IMR-90 (cell line): Measurements from ENCODE around the gene OVCA2. TPM values are rescaled to one million over a fixed set of nuclear protein-coding genes. Genes with fewer than 3 reads are reported as not detected.

Source experiments
- ATAC-seq: fragments of 200-7000 bp; cut with Tn5 transposase; 2 replicates; pipeline ENCODE4 v1.9.1; 2020; ENCODE audit warnings: low read depth, mild to moderate bottlenecking, moderate library complexity
- BruUV-seq: library from RNA; stranded (reverse); fragments of 400-500 nt; replicated peaks from 2 replicates; lab custom pipeline; 2021; lab: Mats Ljungman, UMichigan
- CTCF ChIA-PET: fragments of 300-600 bp; formaldehyde crosslinking; extraction: SDS; loops from one replicate; lab custom pipeline; 2021; ENCODE audit warnings: antibody characterized with exemption; lab: Yijun Ruan, JAX
- POLR2A ChIA-PET: fragments of 300-600 bp; sonication (Branson Sonifier 250); formaldehyde crosslinking; loops from one replicate; lab custom pipeline; 2022; ENCODE audit warnings: antibody characterized with exemption; ENCODE audit not compliant: unreplicated experiment; lab: Charles Lee
- DNase-seq: peaks from one replicate; pipeline ENCODE4 v3.0.0; 2013
- H2AFZ ChIP-seq: replicated peaks from 2 replicates; pipeline ENCODE3; 2013; ENCODE audit warnings: low read length, mild to moderate bottlenecking; ENCODE audit not compliant: poor library complexity
- H2AK5ac ChIP-seq: 2 replicates; pipeline ENCODE4 v1.6.1; 2013; ENCODE audit warnings: low read depth, low read length, inconsistent platforms
- H2AK9ac ChIP-seq: replicated peaks from 2 replicates; pipeline ENCODE3; 2013; ENCODE audit warnings: mild to moderate bottlenecking, low read depth, low read length, moderate library complexity; ENCODE audit not compliant: poor library complexity
- H2BK120ac ChIP-seq: 2 replicates; pipeline ENCODE4 v1.6.1; 2013; ENCODE audit warnings: low read depth, low read length, inconsistent platforms
- H2BK15ac ChIP-seq: 3 replicates; pipeline ENCODE4 v1.6.1; 2013; ENCODE audit warnings: low read depth, low read length, inconsistent platforms
- H2BK20ac ChIP-seq: 2 replicates; pipeline ENCODE4 v1.6.1; 2013; ENCODE audit warnings: low read depth, mild to moderate bottlenecking, inconsistent platforms, low read length, moderate library complexity
- H2BK5ac ChIP-seq: 2 replicates; pipeline ENCODE4 v1.6.1; 2013; ENCODE audit warnings: mild to moderate bottlenecking, low read depth, low read length, inconsistent platforms; ENCODE audit not compliant: poor library complexity, severe bottlenecking
- H3K14ac ChIP-seq: replicated peaks from 2 replicates; pipeline ENCODE4 v1.6.1; 2013; ENCODE audit warnings: low read depth, low read length, inconsistent platforms
- H3K18ac ChIP-seq: 2 replicates; pipeline ENCODE4 v1.6.1; 2013; ENCODE audit warnings: low read depth, low read length, control low read depth
- H3K23ac ChIP-seq: 2 replicates; pipeline ENCODE4 v1.6.1; 2013; ENCODE audit warnings: low read depth, low read length, inconsistent platforms
- H3K27ac ChIP-seq: 2 replicates; pipeline ENCODE4 v1.5.1; 2013; ENCODE audit warnings: mild to moderate bottlenecking, control low read depth, low read length; ENCODE audit not compliant: insufficient read depth
- H3K27me3 ChIP-seq: 2 replicates; pipeline ENCODE4 v1.6.1; 2013; ENCODE audit warnings: low read length; ENCODE audit not compliant: control insufficient read depth, insufficient read depth
- H3K36me3 ChIP-seq: 2 replicates; pipeline ENCODE4 v1.6.1; 2013; ENCODE audit warnings: low read length, mixed read lengths; ENCODE audit not compliant: control insufficient read depth, insufficient read depth
- H3K4ac ChIP-seq: 2 replicates; pipeline ENCODE4 v1.6.1; 2013; ENCODE audit warnings: low read depth, low read length, inconsistent platforms
- H3K4me1 ChIP-seq: 2 replicates; pipeline ENCODE4 v1.6.1; 2013; ENCODE audit warnings: low read length, mixed read lengths; ENCODE audit not compliant: control insufficient read depth, insufficient read depth
- H3K4me2 ChIP-seq: 2 replicates; pipeline ENCODE4 v1.6.1; 2013; ENCODE audit warnings: low read depth, mild to moderate bottlenecking, control low read depth, low read length, moderate library complexity
- H3K4me3 ChIP-seq: 2 replicates; pipeline ENCODE4 v1.5.1; 2013; ENCODE audit warnings: low read depth, mild to moderate bottlenecking, control low read depth, low read length, moderate library complexity; ENCODE audit not compliant: insufficient read depth
- H3K56ac ChIP-seq: 2 replicates; pipeline ENCODE4 v1.6.1; 2013; ENCODE audit warnings: low read length, inconsistent platforms; ENCODE audit not compliant: insufficient read depth; ENCODE audit errors: extremely low read depth
- H3K79me1 ChIP-seq, 2 experiments: 2 replicates each; pipeline ENCODE4 v1.6.1; 2013; ENCODE audit warnings: low read length in 2 of 2, inconsistent platforms in 1 of 2, low read depth in 1 of 2
- H3K9ac ChIP-seq: 2 replicates; pipeline ENCODE4 v1.6.1; 2013; ENCODE audit warnings: low read depth, low read length, control low read depth
- H3K9me1 ChIP-seq: 2 replicates; pipeline ENCODE4 v1.6.1; 2013; ENCODE audit warnings: low read length, inconsistent platforms; ENCODE audit not compliant: insufficient read depth
- H3K9me3 ChIP-seq: 2 replicates; pipeline ENCODE4 v1.6.1; 2013; ENCODE audit warnings: low read length; ENCODE audit not compliant: control insufficient read depth, insufficient read depth
- H4K20me1 ChIP-seq: 2 replicates; pipeline ENCODE4 v1.6.1; 2013; ENCODE audit warnings: low read length, inconsistent platforms; ENCODE audit not compliant: insufficient read depth
- H4K5ac ChIP-seq: 2 replicates; pipeline ENCODE4 v1.6.1; 2013; ENCODE audit warnings: mild to moderate bottlenecking, low read depth, low read length, control low read depth
- H4K8ac ChIP-seq, 2 experiments: 2 replicates each; pipeline ENCODE4 v1.6.1; 2013; ENCODE audit warnings: low read depth in 2 of 2, low read length in 2 of 2, control low read depth in 1 of 2, inconsistent platforms in 1 of 2
- H4K91ac ChIP-seq: 2 replicates; pipeline ENCODE4 v1.6.1; 2013; ENCODE audit warnings: low read depth, low read length, inconsistent platforms; ENCODE audit not compliant: insufficient read depth
- BHLHE40 ChIP-seq: fragments of 150-350 bp; IDR thresholded peaks from 2 replicates; pipeline ENCODE4 v1.6.1; 2016; ENCODE audit warnings: mild to moderate bottlenecking, low read depth, low read length
- CEBPB ChIP-seq: IDR thresholded peaks from 2 replicates; pipeline ENCODE4 v1.6.1; 2012; ENCODE audit warnings: low read depth, low read length, improper control_type of control experiment
- CTCF ChIP-seq: conservative IDR thresholded peaks from 2 replicates; pipeline ENCODE4 v1.5.1; 2012; ENCODE audit warnings: mild to moderate bottlenecking, low read depth, low read length, improper control_type of control experiment
- POLR2A ChIP-seq: IDR thresholded peaks from 2 replicates; pipeline ENCODE4 v1.6.1; 2012; ENCODE audit warnings: mild to moderate bottlenecking, low read depth, low read length
- RCOR1 ChIP-seq: IDR thresholded peaks from 2 replicates; pipeline ENCODE4 v1.6.1; 2012; ENCODE audit warnings: mild to moderate bottlenecking, low read length, improper control_type of control experiment; ENCODE audit not compliant: insufficient replicate concordance
- RFX5 ChIP-seq: IDR thresholded peaks from 2 replicates; pipeline ENCODE4 v1.8.0; 2012; ENCODE audit warnings: low read depth, mild to moderate bottlenecking, low read length, moderate library complexity
- SMC3 ChIP-seq: fragments of 150-350 bp; IDR thresholded peaks from 2 replicates; pipeline ENCODE4 v1.6.1; 2016; ENCODE audit warnings: low read depth, mild to moderate bottlenecking, antibody characterized with exemption, low read length, moderate library complexity
- USF2 ChIP-seq: fragments of 150-350 bp; IDR thresholded peaks from 2 replicates; pipeline ENCODE4 v1.6.1; 2017; ENCODE audit warnings: mild to moderate bottlenecking, antibody characterized with exemption, low read length, low read depth
- WGBS, 2 experiments: methylation state at CpG; one replicate each; pipeline versions ENCODE4 v1.1.5 to v1.1.7; 2013; ENCODE audit warnings: missing lambda C conversion rate in 2 of 2; ENCODE audit not compliant: insufficient read length in 1 of 2; ENCODE audit errors: extremely low coverage in 2 of 2; 5-methylcytosine and 5-hydroxymethylcytosine counted together
- dilution Hi-C: fragments of 300-500 bp; cut with HindIII; formaldehyde crosslinking; loops from one replicate; pipeline ENCODE4 v1.14.3; 2018; ENCODE audit warnings: low sequenced_read_pairs; ENCODE audit not compliant: unreplicated experiment
- in situ Hi-C: fragments of 300-500 bp; cut with MboI; formaldehyde crosslinking; loops from 3 replicates; pipeline ENCODE4 v1.14.3; 2019; ENCODE audit warnings: low sequenced_read_pairs, inconsistent platforms, mixed read lengths
- intact Hi-C: fragments of 100-400 bp; cut with micrococcal nuclease; formaldehyde crosslinking; loops from 2 replicates; pipeline ENCODE4 v1.10.0; 2022
- polyA plus RNA-seq, 3 experiments: library from polyadenylated mRNA; depleted of rRNA; stranded (reverse); fragments of >200 nt; gene quantifications; 2 replicates each; pipeline ENCODE4 v1.2.3, GENCODE V29; 2012; ENCODE audit warnings: low replicate concordance in 1 of 3
- total RNA-seq: library from RNA; depleted of rRNA; stranded (reverse); fragments of >200 nt; gene quantifications from 2 replicates; pipeline ENCODE4 v1.2.3, GENCODE V29; 2012

Gene OVCA2
- total and polyA plus RNA-seq, 2 of the 4 experiments (the other 2 are of a cell fraction) = 38.7 to 46.9 TPM

- H3K27me3 ChIP-seq = peaks cover 77% of the 10 kb centered on the region
- ChIA-PET CTCF (no interaction called here), POLR2A (no interaction called here)
- BruUV-seq = no TSS peak
- H3K27ac ChIP-seq = no peak overlapping the region
- no peak overlapping the region for H4K5ac ChIP-seq
- no peak overlapping the region for H3K14ac ChIP-seq
- in situ Hi-C loops (no loop called here), intact Hi-C loops (no loop called here), dilution Hi-C loops (no loop called here)
- no peak overlapping the region for H2AK9ac ChIP-seq
- H3K23ac ChIP-seq = no peak overlapping the region
- no peak overlapping the region for H2BK5ac ChIP-seq
- no peak overlapping the region for H3K4me2 ChIP-seq
- H2BK15ac ChIP-seq = no peak overlapping the region
- no peak overlapping the region for H3K56ac ChIP-seq
- DNase-seq (no peak), ATAC-seq (no peak)
- no CpG with 5 or more reads among the region's 15 CpGs for WGBS, 2 experiments
- H3K9me1 ChIP-seq = no peaks in the 10 kb centered on the region
- H2AFZ ChIP-seq = no peak overlapping the region
- H2AK5ac ChIP-seq = no peak overlapping the region
- H3K9me3 ChIP-seq = no peaks in the 10 kb centered on the region
- H3K9ac ChIP-seq = no peak overlapping the region
- H3K18ac ChIP-seq = no peak overlapping the region
- peaks cover 1% of the 10 kb centered on the region; the same call in 1 of the 2 replicates for H3K4me1 ChIP-seq
- no peak overlapping the region for H4K8ac ChIP-seq
- H3K4ac ChIP-seq = no peak overlapping the region
- no peaks in the 10 kb centered on the region; the same call in none of the 2 replicates for H4K20me1 ChIP-seq
- H3K79me1 ChIP-seq = no peaks in the 10 kb centered on the region
- no peak overlapping the region for H2BK20ac ChIP-seq
- no peak overlapping the region for H2BK120ac ChIP-seq
- H3K4me3 ChIP-seq = no peak overlapping the region
- H3K36me3 ChIP-seq = no peaks in the 10 kb centered on the region
- no peak for TF ChIP-seq BHLHE40
- TF ChIP-seq CEBPB = no peak
- TF ChIP-seq RCOR1 = no peak
- no peak for TF ChIP-seq POLR2A
- no peak for TF ChIP-seq RFX5
- TF ChIP-seq SMC3 = no peak
- TF ChIP-seq USF2 = no peak
- TF ChIP-seq CTCF = no peak
- no peak overlapping the region for H4K91ac ChIP-seq
These were observed 19.1 kb upstream of the OVCA2 start for GRCh38 chr17:2022647-2023240.
